ENCODE results near the gene AURKA. TPM values are rescaled to one million over a fixed set of nuclear protein-coding genes. Genes with fewer than 3 reads are reported as not detected.

Gene AURKA
- total RNA-seq, 1 donor: 4.7 TPM

- Histone ChIP-seq H3K4me3 (ENCODE audit: insufficient read depth, low read length) (no peak overlapping the region), H3K9me3 (ENCODE audit: low read depth, low read length) (no peaks in the 10 kb centered on the region), H3K4me1 (ENCODE audit: insufficient read depth, low read length) (peaks cover 53% of the 10 kb centered on the region), H2AFZ (ENCODE audit: low read length) (peak overlapping the region; percentile 44), H3K4me2 (ENCODE audit: insufficient read depth, low read length) (no peak overlapping the region), H3K36me3 (ENCODE audit: insufficient read depth, low read length) (no peaks in the 10 kb centered on the region), H3K79me2 (ENCODE audit: insufficient read depth, low read length) (no peaks in the 10 kb centered on the region), H3K27me3 (ENCODE audit: insufficient read depth, low read length) (no peaks in the 10 kb centered on the region), H4K20me1 (ENCODE audit: insufficient read depth, low read length) (no peaks in the 10 kb centered on the region), H3K27ac (ENCODE audit: low read depth, low read length) (peak overlapping the region; percentile 62)
- DNase-seq (ENCODE audit: insufficient read length, low spot score, missing footprints): no peak
- no peak for TF ChIP-seq CTCF (IDR thresholded peaks at IDR 0.05; ENCODE audit: extremely low read depth, low read depth, low read length)
Observed at GRCh38 chr20:56418385-56418861, 26.4 kb upstream of the AURKA start.

GRCh38 chr20:56417911-56418310 lies 25.9 kb upstream of the AURKA start:
- peaks cover 49% of the 10 kb centered on the region for H3K4me1 ChIP-seq (ENCODE audit: insufficient read depth, low read length)
- H3K4me2 ChIP-seq (ENCODE audit: insufficient read depth, low read length): no peak overlapping the region
- H3K79me2 ChIP-seq (ENCODE audit: insufficient read depth, low read length): no peaks in the 10 kb centered on the region

GRCh38 chr20:56417402-56417801 lies 25.4 kb upstream of the AURKA start:
- no peaks in the 10 kb centered on the region for H3K36me3 ChIP-seq (ENCODE audit: insufficient read depth, low read length)
- no peaks in the 10 kb centered on the region for H3K27me3 ChIP-seq (ENCODE audit: insufficient read depth, low read length)
- no peaks in the 10 kb centered on the region for H3K79me2 ChIP-seq (ENCODE audit: insufficient read depth, low read length)
- H3K27ac ChIP-seq (ENCODE audit: low read depth, low read length): peak overlapping the region; percentile 62
- H3K4me3 ChIP-seq (ENCODE audit: insufficient read depth, low read length): no peak overlapping the region
- no peak for DNase-seq (ENCODE audit: insufficient read length, low spot score, missing footprints)
- no peak overlapping the region for H2AFZ ChIP-seq (ENCODE audit: low read length)
- no peak for TF ChIP-seq CTCF (IDR thresholded peaks at IDR 0.05; ENCODE audit: extremely low read depth, low read depth, low read length)
- no peaks in the 10 kb centered on the region for H4K20me1 ChIP-seq (ENCODE audit: insufficient read depth, low read length)
- H3K4me1 ChIP-seq (ENCODE audit: insufficient read depth, low read length): peaks cover 44% of the 10 kb centered on the region
- no peaks in the 10 kb centered on the region for H3K9me3 ChIP-seq (ENCODE audit: low read depth, low read length)
- no peak overlapping the region for H3K4me2 ChIP-seq (ENCODE audit: insufficient read depth, low read length)

More at GRCh38 chr20:56417911-56418310, 25.9 kb upstream of the AURKA start:
- no peak for TF ChIP-seq CTCF (IDR thresholded peaks at IDR 0.05; ENCODE audit: extremely low read depth, low read depth, low read length)
- DNase-seq (ENCODE audit: insufficient read length, low spot score, missing footprints): no peak
- no peaks in the 10 kb centered on the region for H3K27me3 ChIP-seq (ENCODE audit: insufficient read depth, low read length)
- H3K9me3 ChIP-seq (ENCODE audit: low read depth, low read length): no peaks in the 10 kb centered on the region
- H3K36me3 ChIP-seq (ENCODE audit: insufficient read depth, low read length): no peaks in the 10 kb centered on the region
- H4K20me1 ChIP-seq (ENCODE audit: insufficient read depth, low read length): no peaks in the 10 kb centered on the region
- H2AFZ ChIP-seq (ENCODE audit: low read length): peak overlapping the region; percentile 44
- H3K27ac ChIP-seq (ENCODE audit: low read depth, low read length): peak overlapping the region; percentile 62
- no peak overlapping the region for H3K4me3 ChIP-seq (ENCODE audit: insufficient read depth, low read length)

DNA sequence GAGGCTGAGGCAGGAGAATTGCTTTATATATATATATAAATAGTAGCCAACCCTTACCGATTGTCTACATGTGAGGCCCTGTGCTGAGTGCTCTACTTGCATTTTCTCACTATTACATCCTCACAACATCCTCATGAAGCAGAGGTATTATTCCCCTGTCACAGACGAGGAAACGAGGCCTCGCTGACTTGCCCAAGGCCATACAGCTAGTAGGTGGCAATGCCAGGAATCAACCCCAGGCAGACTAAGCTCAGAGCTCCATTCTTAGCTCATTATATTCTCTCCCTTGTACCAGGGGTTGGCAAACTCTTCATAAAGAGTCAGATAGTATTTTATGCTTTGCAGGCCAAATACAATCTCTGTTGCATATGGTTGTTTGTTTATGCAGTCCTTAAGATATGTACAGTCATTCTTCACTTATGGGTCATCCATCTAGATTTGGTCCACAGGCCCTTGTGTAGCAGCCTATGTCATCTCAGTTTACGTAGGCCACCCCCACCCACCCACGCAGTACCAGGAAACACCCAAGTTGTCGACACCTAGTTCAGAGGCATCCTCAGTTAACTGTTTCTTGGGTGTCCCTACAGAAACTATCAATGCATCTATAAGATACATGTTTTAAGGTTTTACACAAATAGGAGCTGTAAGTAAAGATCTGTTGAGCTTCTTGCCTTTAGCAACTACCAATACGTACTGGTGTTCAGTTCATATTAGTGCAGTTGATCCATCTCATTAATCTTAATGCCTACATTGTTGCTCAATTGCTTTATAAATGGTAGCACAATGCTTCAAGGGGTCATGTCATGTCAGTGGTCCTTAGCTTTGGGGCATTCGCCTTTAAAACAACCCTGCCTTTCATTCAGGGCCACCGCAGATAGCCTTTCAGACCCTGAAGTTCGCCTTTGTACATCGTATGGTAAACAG lies 23.1 kb upstream of the AURKA start:
- Histone ChIP-seq H3K9me3 (ENCODE audit: low read depth, low read length) (no peaks in the 10 kb centered on the region), H3K4me1 (ENCODE audit: insufficient read depth, low read length) (peaks cover 27% of the 10 kb centered on the region), H3K36me3 (ENCODE audit: insufficient read depth, low read length) (peaks cover 3% of the 10 kb centered on the region), H3K4me3 (ENCODE audit: insufficient read depth, low read length) (no peak overlapping the region), H2AFZ (ENCODE audit: low read length) (peak overlapping the region; percentile 60), H3K27ac (ENCODE audit: low read depth, low read length) (peak overlapping the region; percentile 67), H3K4me2 (ENCODE audit: insufficient read depth, low read length) (peak overlapping the region; percentile 20), H4K20me1 (ENCODE audit: insufficient read depth, low read length) (no peaks in the 10 kb centered on the region), H3K27me3 (ENCODE audit: insufficient read depth, low read length) (no peaks in the 10 kb centered on the region), H3K79me2 (ENCODE audit: insufficient read depth, low read length) (no peaks in the 10 kb centered on the region)
- DNase-seq (ENCODE audit: insufficient read length, low spot score, missing footprints): no peak
- TF ChIP-seq CTCF (IDR thresholded peaks at IDR 0.05; ENCODE audit: extremely low read depth, low read depth, low read length): no peak

Measured in osteoblast (primary cell).